K562 (cell line): ENCODE data around the gene NRG3. TPM values are rescaled to one million over a fixed set of nuclear protein-coding genes. Genes with fewer than 3 reads are reported as not detected.

Experiments
- ATAC-seq: fragments of 200-7000 bp; cut with Tn5 transposase; 3 replicates; pipeline ENCODE4 v1.9.1; 2020; ENCODE audit warnings: moderate library complexity
- BruUV-seq: library from RNA; stranded (reverse); fragments of 400-500 nt; replicated peaks from 2 replicates; lab custom pipeline; 2021; lab: Mats Ljungman, UMichigan
- CTCF ChIA-PET: fragments of 300-600 bp; formaldehyde crosslinking; extraction: SDS; loops from one replicate; lab custom pipeline; 2021; ENCODE audit warnings: low intra/inter-chr PET ratio; lab: Yijun Ruan, JAX
- POLR2A ChIA-PET: fragments of 300-600, 350-650 bp; sonication (Branson Sonifier 250); formaldehyde crosslinking; extraction: SDS; loops from one replicate; lab custom pipeline; 2021; ENCODE audit warnings: antibody characterized with exemption, inconsistent platforms; lab: Yijun Ruan, JAX
- DNase-seq, 4 experiments: peaks; one replicate each; pipeline versions ENCODE4 v3.0.0 to v3.0.0-alpha.2; 2011 to 2018; ENCODE audit warnings: low spot score in 3 of 4, mixed read lengths in 3 of 4; ENCODE audit errors: extremely low read depth in 1 of 4
- FAIRE-seq: peaks from 2 replicates; lab custom pipeline; 2011; peaks lifted over from hg19 to GRCh38; lab: Jason Lieb, UNC
- H2AFZ ChIP-seq: 2 replicates; pipeline ENCODE4 v1.6.0; 2011; ENCODE audit warnings: low read depth, low read length, control low read depth, inconsistent platforms
- H3K27ac ChIP-seq: fragments of 200-600 bp; 3 replicates; pipeline ENCODE4 v1.8.0; 2011; ENCODE audit warnings: low read depth, mild to moderate bottlenecking, control low read depth, inconsistent platforms, low read length, moderate library complexity, mixed read lengths; ENCODE audit errors: extremely low read depth
- H3K27me3 ChIP-seq, 2 experiments: fragments of 300-600 bp in 1 of 2; 2 replicates in 1 of 2; 3 replicates in 1 of 2; pipeline versions ENCODE4 v1.6.0 to v1.8.0; 2011; ENCODE audit warnings: inconsistent platforms in 2 of 2, low read length in 2 of 2, mild to moderate bottlenecking in 1 of 2, mixed read lengths in 1 of 2, moderate library complexity in 1 of 2; ENCODE audit not compliant: control insufficient read depth in 2 of 2, insufficient read depth in 2 of 2
- H3K36me3 ChIP-seq: fragments of 300-600 bp; 3 replicates; pipeline ENCODE4 v1.8.0; 2011; ENCODE audit warnings: mild to moderate bottlenecking, low read length, inconsistent platforms; ENCODE audit not compliant: control insufficient read depth, insufficient read depth
- H3K4me1 ChIP-seq, 2 experiments: fragments of 200-600 bp in 1 of 2; replicated peaks in 1 of 2; 2 replicates in 1 of 2; 3 replicates in 1 of 2; pipeline versions ENCODE4 v1.5.1 to v1.8.0; 2011; ENCODE audit warnings: inconsistent platforms in 2 of 2, low read length in 2 of 2, mild to moderate bottlenecking in 1 of 2, mixed read lengths in 1 of 2, moderate library complexity in 1 of 2; ENCODE audit not compliant: control insufficient read depth in 2 of 2, insufficient read depth in 2 of 2
- H3K4me2 ChIP-seq: 2 replicates; pipeline ENCODE4 v1.6.1; 2011; ENCODE audit warnings: low read length, control low read depth, inconsistent platforms, mixed read lengths; ENCODE audit not compliant: insufficient read depth
- H3K4me3 ChIP-seq: fragments of 200-600 bp; sonication (generic), shearing (Covaris generic); 2 replicates; pipeline ENCODE4 v1.5.1; 2016; ENCODE audit warnings: control low read depth, inconsistent platforms
- H3K79me2 ChIP-seq: fragments of 200-600 bp; 3 replicates; pipeline ENCODE4 v1.8.0; 2011; ENCODE audit warnings: low read length, inconsistent platforms; ENCODE audit not compliant: control insufficient read depth, insufficient read depth
- H3K9ac ChIP-seq, 2 experiments: 2 replicates each; pipeline versions ENCODE4 v1.6.0 to v1.6.1; 2011; ENCODE audit warnings: low read depth in 2 of 2, low read length in 2 of 2, control low read depth in 1 of 2, inconsistent platforms in 1 of 2, mild to moderate bottlenecking in 1 of 2, mixed read lengths in 1 of 2; ENCODE audit not compliant: insufficient read depth in 1 of 2
- H3K9me1 ChIP-seq: one replicate; pipeline ENCODE4 v1.6.0; 2011; ENCODE audit warnings: inconsistent platforms, mild to moderate bottlenecking, low read length, moderate library complexity; ENCODE audit not compliant: control insufficient read depth, insufficient read depth
- H3K9me3 ChIP-seq: replicated peaks from 2 replicates; pipeline ENCODE4 v1.5.1; 2011; ENCODE audit warnings: low read depth, low read length, inconsistent platforms; ENCODE audit not compliant: control insufficient read depth, insufficient read depth
- H4K20me1 ChIP-seq: replicated peaks from 2 replicates; pipeline ENCODE4 v1.6.1; 2011; ENCODE audit warnings: low read length, inconsistent platforms, mixed read lengths; ENCODE audit not compliant: control insufficient read depth, insufficient read depth
- CCAR2 ChIP-seq: fragments of 200-400 bp; formaldehyde crosslinking; IDR thresholded peaks from 2 replicates; pipeline ENCODE4 v1.6.1; 2017; ENCODE audit warnings: mild to moderate bottlenecking, low read depth, low read length
- FOXJ3 ChIP-seq: sonication (generic); formaldehyde crosslinking; IDR thresholded peaks from 2 replicates; pipeline ENCODE4 v1.4.0; 2020; ENCODE audit warnings: mild to moderate bottlenecking, missing genetic modification reagents
- HCFC1 ChIP-seq: IDR thresholded peaks from 2 replicates; pipeline ENCODE4 v1.6.1; 2012; ENCODE audit warnings: low read depth, low read length, improper control_type of control experiment
- NFXL1 ChIP-seq: fragments of 450-650 bp; formaldehyde crosslinking; IDR thresholded peaks from 2 replicates; pipeline ENCODE4 v1.4.0; 2021; ENCODE audit warnings: mild to moderate bottlenecking
- NR3C1 ChIP-seq: sonication (generic); formaldehyde crosslinking; IDR thresholded peaks from 2 replicates; pipeline ENCODE4 v1.8.1; 2022; ENCODE audit warnings: missing genetic modification reagents
- POLR3G ChIP-seq: IDR thresholded peaks from 2 replicates; pipeline ENCODE4 v1.6.1; 2011; ENCODE audit not compliant: insufficient read length, insufficient replicate concordance; ENCODE audit errors: extremely low read depth
- ZNF143 ChIP-seq: sonication (generic); formaldehyde crosslinking; IDR thresholded peaks from 2 replicates; pipeline ENCODE4 v1.9.0; 2022; ENCODE audit warnings: mild to moderate bottlenecking, missing genetic modification reagents
- in situ Hi-C: fragments of 300-500 bp; cut with MboI; formaldehyde crosslinking; loops from 4 replicates; pipeline ENCODE4 v1.15.0; 2018; ENCODE audit warnings: inconsistent platforms, mixed read lengths
- intact Hi-C: fragments of 100-400 bp; cut with micrococcal nuclease; formaldehyde crosslinking; loops from 2 replicates; pipeline ENCODE4 v1.14.2; 2022
- polyA plus RNA-seq, 8 experiments: library from polyadenylated mRNA; depleted of rRNA in 4 of 8; stranded (reverse) in 5 of 8; unstranded in 3 of 8; fragments of >200 nt; fragmentation: Nextera tagmentation in 2 of 8; fragmentation: Illumina TruSeq in 1 of 8; extraction: Ambion mirVana in 2 of 8; extraction: Trizol in 1 of 8; gene quantifications; 2 replicates each; pipeline versions ENCODE4 v1.2.1 to v1.2.3, GENCODE V29; 2011 to 2014; ENCODE audit warnings: inconsistent platforms in 1 of 8, missing spikeins in 1 of 8
- total RNA-seq, 7 experiments: library from RNA; depleted of rRNA in 6 of 7; stranded (reverse); fragments of >200 nt in 6 of 7; fragmentation: Illumina TruSeq in 2 of 7; extraction: Trizol in 2 of 7; gene quantifications; 2 replicates each; pipeline versions ENCODE4 v1.2.1 to v1.2.3, GENCODE V29; 2011 to 2021; ENCODE audit warnings: low replicate concordance in 1 of 7
- TF ChIP-seq, protein P1 (sequence below), 2 experiments: IDR thresholded peaks; 2 replicates each; pipeline ENCODE4 v1.6.1; 2012; ENCODE audit warnings: improper control_type of control experiment in 2 of 2, low read depth in 2 of 2, low read length in 2 of 2, borderline replicate concordance in 1 of 2

The NRG3 gene
- total and polyA plus RNA-seq, 9 of the 15 experiments (the other 6 are each of a cell fraction or from before 2014, with no cell fraction given): not detected

DNA sequence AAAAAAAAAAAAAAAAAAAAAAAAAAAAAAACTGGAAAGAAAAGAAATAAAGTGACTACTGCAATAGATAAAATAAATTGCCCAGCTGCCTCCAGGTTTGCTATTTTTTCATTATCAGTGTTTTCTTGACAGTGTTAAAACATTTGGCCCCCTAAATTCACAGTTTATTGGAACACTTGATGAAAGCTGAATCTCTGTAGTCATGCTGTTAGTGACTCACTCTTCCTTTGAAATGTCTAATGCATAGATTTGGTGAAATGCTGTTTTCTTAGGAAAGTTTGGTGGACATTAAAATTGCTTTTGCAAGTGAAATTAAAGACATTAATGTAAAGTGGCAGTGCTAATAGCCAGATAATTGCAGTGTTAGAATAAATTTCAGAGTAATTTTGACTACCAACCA lies 785.2 kb downstream of the NRG3 start:
- Histone ChIP-seq H3K9ac (no peak overlapping the region), H3K27ac (no peak overlapping the region), H3K36me3 (no peaks in the 10 kb centered on the region), H3K4me1 (no peaks in the 10 kb centered on the region)
- ATAC-seq: no peak
- no peak for TF ChIP-seq HCFC1
- TF ChIP-seq POLR3G: no peak
- TF ChIP-seq, protein P1, sequence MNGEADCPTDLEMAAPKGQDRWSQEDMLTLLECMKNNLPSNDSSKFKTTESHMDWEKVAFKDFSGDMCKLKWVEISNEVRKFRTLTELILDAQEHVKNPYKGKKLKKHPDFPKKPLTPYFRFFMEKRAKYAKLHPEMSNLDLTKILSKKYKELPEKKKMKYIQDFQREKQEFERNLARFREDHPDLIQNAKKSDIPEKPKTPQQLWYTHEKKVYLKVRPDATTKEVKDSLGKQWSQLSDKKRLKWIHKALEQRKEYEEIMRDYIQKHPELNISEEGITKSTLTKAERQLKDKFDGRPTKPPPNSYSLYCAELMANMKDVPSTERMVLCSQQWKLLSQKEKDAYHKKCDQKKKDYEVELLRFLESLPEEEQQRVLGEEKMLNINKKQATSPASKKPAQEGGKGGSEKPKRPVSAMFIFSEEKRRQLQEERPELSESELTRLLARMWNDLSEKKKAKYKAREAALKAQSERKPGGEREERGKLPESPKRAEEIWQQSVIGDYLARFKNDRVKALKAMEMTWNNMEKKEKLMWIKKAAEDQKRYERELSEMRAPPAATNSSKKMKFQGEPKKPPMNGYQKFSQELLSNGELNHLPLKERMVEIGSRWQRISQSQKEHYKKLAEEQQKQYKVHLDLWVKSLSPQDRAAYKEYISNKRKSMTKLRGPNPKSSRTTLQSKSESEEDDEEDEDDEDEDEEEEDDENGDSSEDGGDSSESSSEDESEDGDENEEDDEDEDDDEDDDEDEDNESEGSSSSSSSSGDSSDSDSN (IDR thresholded peaks at IDR 0.05; ENCODE audit: borderline replicate concordance in 1 of 2, low read depth in 2 of 2, low read length in 2 of 2): no peak
- no peak for TF ChIP-seq NFXL1 (CRISPR knock-in tag)
- TF ChIP-seq ZNF143 (CRISPR knock-in tag): no peak
- TF ChIP-seq NR3C1 (CRISPR knock-in tag): no peak
- no peak for TF ChIP-seq CCAR2
- no peak for TF ChIP-seq FOXJ3 (CRISPR knock-in tag)
- TF ChIP-seq, all 486 proteins: peak for 0
- intact Hi-C loops: no loop called here
- Histone ChIP-seq H4K20me1 (no peaks in the 10 kb centered on the region), H3K79me2 (no peaks in the 10 kb centered on the region), H3K27me3 (no peaks in the 10 kb centered on the region), H3K4me2 (no peak overlapping the region), H3K9me1 (no peaks in the 10 kb centered on the region), H2AFZ (no peak overlapping the region), H3K9me3 (no peaks in the 10 kb centered on the region), H3K4me3 (no peak overlapping the region)
- POLR2A ChIA-PET: no interaction called here
- no peak for DNase-seq
- BruUV-seq: no TSS peak
- CTCF ChIA-PET: no interaction called here
- in situ Hi-C loops: no loop called here
- no peak for FAIRE-seq
